ENCODE results near the gene AKIRIN2. TPM values are rescaled to one million over a fixed set of nuclear protein-coding genes. Genes with fewer than 3 reads are reported as not detected.

The AKIRIN2 gene
- total and polyA plus RNA-seq, 2 of the 13 experiments (the other 11 are each of a cell fraction or from before 2014, with no cell fraction given): 15.6 to 23.4 TPM

GRCh38 chr6:87684895-87685654, 17.0 kb downstream of the AKIRIN2 start:
- Histone ChIP-seq H3K27ac (ENCODE audit: extremely low read length, insufficient read depth, low read length) (no peak overlapping the region), H3K9ac (ENCODE audit: insufficient read depth, low read depth, low read length) (no peak overlapping the region), H3K9me3 (ENCODE audit: low read length) (no peaks in the 10 kb centered on the region), H3K4me1 (ENCODE audit: insufficient read depth, low read length) (peaks cover 77% of the 10 kb centered on the region), H3K4me2 (ENCODE audit: low read depth, low read length) (no peak overlapping the region), H3K79me2 (ENCODE audit: insufficient read depth, low read length) (peaks cover 96% of the 10 kb centered on the region), H3K27me3 (ENCODE audit: control insufficient read depth in 1 of 2, insufficient read depth in 2 of 2, low read length in 2 of 2) (no peaks in the 10 kb centered on the region), H3K36me3 (replicated peaks in 1 of 2; ENCODE audit: control insufficient read depth in 1 of 2, insufficient read depth in 2 of 2, low read length in 2 of 2) (peaks cover 3 to 18% of the 10 kb centered on the region in 2 experiments; a peak in 2 of 5 replicates), H2AFZ (ENCODE audit: low read length) (no peak overlapping the region), H4K20me1 (ENCODE audit: insufficient read depth, low read length) (peaks cover 45% of the 10 kb centered on the region), H3K4me3 (replicated peaks in 1 of 3; ENCODE audit: insufficient read depth in 1 of 3, low read depth in 2 of 3, low read length in 3 of 3) (no peak overlapping the region)
- no TSS peak for BruUV-seq (replicated peaks)
- 0 out of 2 replicates have a peak, but pooled peaks have one; percentile 25 for TF ChIP-seq CEBPB (IDR thresholded peaks at IDR 0.05; ENCODE audit: borderline replicate concordance, low read depth, low read length)
- no peak for TF ChIP-seq ZKSCAN1 (IDR thresholded peaks at IDR 0.05; ENCODE audit: low read length)
- TF ChIP-seq NPAS2 (CRISPR knock-in tag; IDR thresholded peaks at IDR 0.05; ENCODE audit: borderline replicate concordance): no peak
- no peak for TF ChIP-seq CREB1 (IDR thresholded peaks at IDR 0.05)
- peak; percentile 34; the same call in 1 of the 2 replicates for TF ChIP-seq CREB1 (CRISPR knock-in tag; IDR thresholded peaks at IDR 0.05)
- TF ChIP-seq ZNF7 (CRISPR knock-in tag; IDR thresholded peaks at IDR 0.05): peak; percentile 96
- DNase-seq (ENCODE audit: low spot score) (no peak), ATAC-seq (no peak), FAIRE-seq (no peak)
- intact Hi-C loops (cut with micrococcal nuclease; ENCODE audit: unreplicated experiment): no loop called here
- ChIA-PET POLR2A (no interaction called here), CTCF (ENCODE audit: low intra/inter-chr PET ratio, low total read pairs) (no interaction called here)
- WGBS (ENCODE audit: low lambda C conversion rate): 100% methylated on average over 1 of the region's 1 CpG
- in situ Hi-C loops (cut with HindIII; ENCODE audit: extremely low pct_ligation_motif_present, low pct_unique_long_range_greater_than_20kb): no loop called here

- Histone ChIP-seq H3K27ac (ENCODE audit: extremely low read length, insufficient read depth, low read length) (no peak overlapping the region), H3K9me3 (ENCODE audit: low read length) (no peaks in the 10 kb centered on the region), H3K4me1 (ENCODE audit: insufficient read depth, low read length) (peaks cover 66% of the 10 kb centered on the region), H3K4me3 (replicated peaks in 1 of 3; ENCODE audit: insufficient read depth in 1 of 3, low read depth in 2 of 3, low read length in 3 of 3) (no peak overlapping the region), H3K36me3 (replicated peaks in 1 of 2; ENCODE audit: control insufficient read depth in 1 of 2, insufficient read depth in 2 of 2, low read length in 2 of 2) (peaks cover 3 to 27% of the 10 kb centered on the region in 2 experiments; a peak in 3 of 5 replicates), H2AFZ (ENCODE audit: low read length) (no peak overlapping the region), H3K9ac (ENCODE audit: insufficient read depth, low read depth, low read length) (no peak overlapping the region), H3K79me2 (ENCODE audit: insufficient read depth, low read length) (peaks cover 93% of the 10 kb centered on the region), H3K27me3 (ENCODE audit: control insufficient read depth in 1 of 2, insufficient read depth in 2 of 2, low read length in 2 of 2) (no peaks in the 10 kb centered on the region), H3K4me2 (ENCODE audit: low read depth, low read length) (no peak overlapping the region), H4K20me1 (ENCODE audit: insufficient read depth, low read length) (peaks cover 36% of the 10 kb centered on the region)
- CTCF ChIA-PET (ENCODE audit: low intra/inter-chr PET ratio, low total read pairs): no interaction called here
- intact Hi-C loops (cut with micrococcal nuclease; ENCODE audit: unreplicated experiment) (no loop called here), in situ Hi-C loops (cut with HindIII; ENCODE audit: extremely low pct_ligation_motif_present, low pct_unique_long_range_greater_than_20kb) (no loop called here)
- POLR2A ChIA-PET: no interaction called here
- ATAC-seq (no peak), FAIRE-seq (no peak), DNase-seq (ENCODE audit: low spot score) (no peak)
- over 99% methylated on average over 3 of the region's 3 CpGs for WGBS (ENCODE audit: low lambda C conversion rate)
- BruUV-seq (replicated peaks): no TSS peak
- TF ChIP-seq ZNF350 (CRISPR knock-in tag; IDR thresholded peaks at IDR 0.05; ENCODE audit: borderline replicate concordance, low read depth) (no peak), LRRFIP1 (CRISPR knock-in tag; conservative IDR thresholded peaks at IDR 0.05) (no peak), SP140L (CRISPR knock-in tag; IDR thresholded peaks at IDR 0.05; ENCODE audit: borderline replicate concordance) (no peak), SMAD1 (CRISPR knock-in tag; IDR thresholded peaks at IDR 0.05; ENCODE audit: borderline replicate concordance, low read depth) (no peak)
Observed at GRCh38 chr6:87683890-87684289, 18.1 kb downstream of the AKIRIN2 start.
